NT2/D1 (cell line): ENCODE measurements around the gene OCLN.

Source experiments
- SUZ12 ChIP-seq: IDR thresholded peaks from 2 replicates; pipeline ENCODE4 v1.6.1; 2011; ENCODE audit not compliant: insufficient read length, insufficient read depth; ENCODE audit errors: extremely low read depth
- YY1 ChIP-seq: IDR thresholded peaks from 2 replicates; pipeline ENCODE4 v1.6.1; 2011; ENCODE audit not compliant: insufficient read length, insufficient read depth

DNA sequence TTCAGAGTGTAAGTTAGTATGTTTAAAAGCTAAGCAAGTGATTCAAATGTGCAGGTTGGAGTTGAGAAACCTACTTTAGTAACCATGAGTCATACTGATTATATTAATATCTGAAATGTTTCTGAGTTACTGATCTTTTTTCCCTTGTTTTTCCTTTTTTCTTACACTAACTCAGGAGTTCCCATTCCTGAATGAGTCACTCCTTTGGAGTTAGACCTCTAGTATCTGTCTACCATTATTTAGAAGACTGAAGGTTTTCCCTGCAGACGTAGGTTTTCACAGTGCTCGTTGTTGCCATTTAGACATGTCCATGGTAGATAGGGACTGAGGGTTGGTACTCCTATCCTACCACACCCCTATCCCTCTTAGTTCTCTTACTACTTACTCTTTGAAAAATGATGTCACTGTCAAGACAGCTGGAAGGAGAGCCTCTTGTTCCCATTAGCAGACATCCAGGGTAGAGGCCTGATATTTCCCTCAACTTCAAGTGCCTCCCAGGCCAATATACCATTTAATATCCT, 20.2 kb downstream of the OCLN start:
- TF ChIP-seq YY1 (no peak), SUZ12 (no peak)
